H9 (cell line): Measurements from ENCODE around the gene ARFGAP2. TPM values are rescaled to one million over a fixed set of nuclear protein-coding genes. Genes with fewer than 3 reads are reported as not detected.

Source experiments
- DNase-seq: peaks from one replicate; pipeline ENCODE4 v3.0.0-alpha.2; 2017
- H2AFZ ChIP-seq: one replicate; pipeline ENCODE4 v1.6.1; 2013; ENCODE audit warnings: mild to moderate bottlenecking, low read length, control low read depth, moderate library complexity
- H2AK5ac ChIP-seq: 2 replicates; pipeline ENCODE4 v1.6.1; 2013; ENCODE audit warnings: low read length, control low read depth, mixed read lengths; ENCODE audit not compliant: insufficient read length
- H2BK120ac ChIP-seq: one replicate; pipeline ENCODE4 v1.6.1; 2013; ENCODE audit warnings: low read depth, mild to moderate bottlenecking, low read length, control low read depth, inconsistent platforms; ENCODE audit not compliant: poor library complexity, severe bottlenecking
- H2BK12ac ChIP-seq: 2 replicates; pipeline ENCODE4 v1.6.1; 2013; ENCODE audit warnings: low read length, control low read depth, mixed read lengths, low read depth; ENCODE audit not compliant: insufficient read length
- H2BK15ac ChIP-seq: 2 replicates; pipeline ENCODE4 v1.6.1; 2013; ENCODE audit warnings: low read depth, low read length, control low read depth
- H2BK20ac ChIP-seq: one replicate; pipeline ENCODE4 v1.6.1; 2013; ENCODE audit warnings: low read depth, mild to moderate bottlenecking, low read length, control low read depth, inconsistent platforms; ENCODE audit not compliant: poor library complexity, severe bottlenecking
- H2BK5ac ChIP-seq: 2 replicates; pipeline ENCODE4 v1.6.1; 2013; ENCODE audit warnings: low read length, control low read depth, mixed read lengths; ENCODE audit not compliant: insufficient read length
- H3K14ac ChIP-seq: 2 replicates; pipeline ENCODE4 v1.6.1; 2013; ENCODE audit warnings: low read length, control low read depth; ENCODE audit not compliant: insufficient read depth
- H3K18ac ChIP-seq: 2 replicates; pipeline ENCODE4 v1.6.1; 2013; ENCODE audit warnings: low read depth, mild to moderate bottlenecking, mixed read lengths, low read length, control low read depth; ENCODE audit not compliant: insufficient read length
- H3K23ac ChIP-seq: 2 replicates; pipeline ENCODE4 v1.6.1; 2013; ENCODE audit warnings: low read length, control low read depth, mixed read lengths, low read depth; ENCODE audit not compliant: insufficient read length
- H3K23me2 ChIP-seq: 2 replicates; pipeline ENCODE4 v1.6.1; 2013; ENCODE audit warnings: low read depth, mild to moderate bottlenecking, mixed read lengths, low read length, control low read depth; ENCODE audit not compliant: insufficient read length, poor library complexity, severe bottlenecking
- H3K27ac ChIP-seq: 2 replicates; pipeline ENCODE4 v1.5.1; 2013; ENCODE audit warnings: low read length, control low read depth, mixed read lengths, low read depth; ENCODE audit not compliant: insufficient read length
- H3K27me3 ChIP-seq: 2 replicates; pipeline ENCODE4 v1.6.1; 2013; ENCODE audit warnings: low read length, control low read depth, inconsistent platforms; ENCODE audit not compliant: insufficient read depth
- H3K4ac ChIP-seq: 2 replicates; pipeline ENCODE4 v1.6.1; 2013; ENCODE audit warnings: low read depth, mild to moderate bottlenecking, control low read depth, inconsistent platforms, low read length, moderate library complexity
- H3K4me1 ChIP-seq: 2 replicates; pipeline ENCODE4 v1.6.1; 2013; ENCODE audit warnings: low read length, control low read depth, inconsistent platforms; ENCODE audit not compliant: insufficient read depth
- H3K4me2 ChIP-seq: 2 replicates; pipeline ENCODE4 v1.6.1; 2013; ENCODE audit warnings: low read length, control low read depth, mixed read lengths; ENCODE audit not compliant: insufficient read length, insufficient read depth
- H3K56ac ChIP-seq: 2 replicates; pipeline ENCODE4 v1.6.1; 2013; ENCODE audit warnings: low read depth, mild to moderate bottlenecking, mixed read lengths, low read length, control low read depth; ENCODE audit not compliant: insufficient read length
- H3K79me1 ChIP-seq: 2 replicates; pipeline ENCODE4 v1.6.1; 2013; ENCODE audit warnings: low read depth, mild to moderate bottlenecking, moderate library complexity, low read length, control low read depth, inconsistent platforms; ENCODE audit not compliant: insufficient read depth, poor library complexity, severe bottlenecking
- H3K79me2 ChIP-seq: 2 replicates; pipeline ENCODE4 v1.6.1; 2013; ENCODE audit warnings: low read length, control low read depth, inconsistent platforms; ENCODE audit not compliant: insufficient read depth
- H3K9ac ChIP-seq: 2 replicates; pipeline ENCODE4 v1.6.1; 2013; ENCODE audit warnings: low read length, control low read depth, mixed read lengths; ENCODE audit not compliant: insufficient read length; ENCODE audit errors: extremely low read depth
- H3K9me3 ChIP-seq: one replicate; pipeline ENCODE4 v1.6.1; 2013; ENCODE audit warnings: low read depth, low read length, inconsistent platforms; ENCODE audit not compliant: control insufficient read depth
- H3T11ph ChIP-seq: one replicate; pipeline ENCODE4 v1.6.1; 2013; ENCODE audit warnings: mild to moderate bottlenecking, low read length, control low read depth, inconsistent platforms
- H4K20me1 ChIP-seq: one replicate; pipeline ENCODE4 v1.6.1; 2013; ENCODE audit not compliant: control insufficient read depth, insufficient read length, insufficient read depth
- H4K5ac ChIP-seq: 2 replicates; pipeline ENCODE4 v1.6.1; 2013; ENCODE audit warnings: low read depth, mild to moderate bottlenecking, mixed read lengths, low read length, control low read depth; ENCODE audit not compliant: insufficient read length
- H4K8ac ChIP-seq: replicated peaks from 2 replicates; pipeline ENCODE4 v1.6.1; 2013; ENCODE audit warnings: low read length, control low read depth, mixed read lengths, low read depth; ENCODE audit not compliant: insufficient read length
- H4K91ac ChIP-seq: 2 replicates; pipeline ENCODE4 v1.6.1; 2013; ENCODE audit warnings: low read depth, mild to moderate bottlenecking, moderate library complexity, mixed read lengths, low read length, control low read depth; ENCODE audit not compliant: insufficient read length
- H3K27ac Mint-ChIP-seq, 3 experiments: 2 replicates in 2 of 3; 3 replicates in 1 of 3; pipeline ENCODE4 v1.8.0; 2020 to 2021; ENCODE audit warnings: mixed read lengths in 3 of 3, mild to moderate bottlenecking in 1 of 3, moderate library complexity in 1 of 3
- H3K27me3 Mint-ChIP-seq: 2 replicates; pipeline ENCODE4 v1.8.0; 2021; ENCODE audit warnings: low read depth, mild to moderate bottlenecking, moderate library complexity, mixed read lengths
- H3K36me3 Mint-ChIP-seq, 3 experiments: 2 replicates in 2 of 3; 3 replicates in 1 of 3; pipeline ENCODE4 v1.8.0; 2020 to 2021; ENCODE audit warnings: low read depth in 3 of 3, mixed read lengths in 3 of 3; ENCODE audit not compliant: insufficient read depth in 1 of 3
- H3K4me1 Mint-ChIP-seq, 2 experiments: 2 replicates each; pipeline ENCODE4 v1.8.0; 2020; ENCODE audit warnings: mixed read lengths in 2 of 2
- H3K4me3 Mint-ChIP-seq, 2 experiments: 2 replicates in 1 of 2; 3 replicates in 1 of 2; pipeline ENCODE4 v1.8.0; 2020 to 2021; ENCODE audit warnings: mild to moderate bottlenecking in 2 of 2, mixed read lengths in 2 of 2, moderate library complexity in 1 of 2
- H3K9me3 Mint-ChIP-seq, 2 experiments: 2 replicates in 1 of 2; 3 replicates in 1 of 2; pipeline ENCODE4 v1.8.0; 2020; ENCODE audit warnings: mild to moderate bottlenecking in 2 of 2, mixed read lengths in 2 of 2, moderate library complexity in 1 of 2
- WGBS: extraction: QIAGEN DNeasy Blood & Tissue Kit; methylation state at CpG from one replicate; pipeline ENCODE4 v1.1.7; 2013; ENCODE audit warnings: missing lambda C conversion rate, low lambda C conversion rate, mixed read lengths; ENCODE audit not compliant: insufficient read length; ENCODE audit errors: extremely low coverage; 5-methylcytosine and 5-hydroxymethylcytosine counted together
- total RNA-seq: library from RNA; stranded (reverse); gene quantifications from 2 replicates; pipeline ENCODE4 v1.2.1, GENCODE V29; 2021
- TF ChIP-seq, protein P1 (sequence below): fragments of 200-600 bp; sonication (generic); conservative IDR thresholded peaks from 3 replicates; pipeline ENCODE4 v1.8.0; 2021; ENCODE audit warnings: antibody characterized with exemption, mild to moderate bottlenecking

Gene ARFGAP2
- total RNA-seq, 1 experiment from 2014 or later = 72.3 TPM

DNA sequence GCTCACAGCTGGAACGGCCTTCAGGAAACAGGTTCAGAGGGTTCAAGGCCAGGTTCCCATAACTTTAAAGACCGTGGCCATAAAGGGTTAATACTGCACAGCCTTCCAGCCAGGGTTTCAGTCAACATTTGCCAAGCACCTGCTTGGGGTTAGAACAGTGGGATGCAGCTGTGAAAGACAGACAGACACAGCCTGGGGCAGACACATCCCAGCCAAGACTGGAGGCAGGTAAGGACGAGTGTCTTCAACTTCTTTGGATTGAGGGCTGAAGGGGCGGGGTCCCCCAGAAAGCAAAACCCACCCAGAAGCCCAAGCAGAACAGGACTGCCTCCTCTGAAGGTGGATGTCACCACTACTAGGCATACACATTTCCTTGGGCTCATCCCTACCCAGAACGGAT, 14.3 kb downstream of the ARFGAP2 start:
- no peak for DNase-seq
- Histone ChIP-seq H2BK15ac (no peak overlapping the region), H3T11ph (no peak overlapping the region), H3K9me3 (no peaks in the 10 kb centered on the region), H2AK5ac (no peak overlapping the region), H2BK5ac (no peak overlapping the region), H2BK20ac (no peak overlapping the region), H3K9ac (no peak overlapping the region), H3K23me2 (no peaks in the 10 kb centered on the region), H3K4me2 (no peak overlapping the region), H2BK12ac (no peak overlapping the region), H3K27me3 (no peaks in the 10 kb centered on the region), H4K8ac (no peak overlapping the region), H3K14ac (no peak overlapping the region), H3K4ac (no peak overlapping the region), H3K79me1 (no peaks in the 10 kb centered on the region), H4K91ac (no peak overlapping the region), H3K23ac (no peak overlapping the region), H4K5ac (no peak overlapping the region), H3K18ac (no peak overlapping the region), H4K20me1 (no peaks in the 10 kb centered on the region), H3K27ac (no peak overlapping the region), H3K79me2 (no peaks in the 10 kb centered on the region), H2BK120ac (no peak overlapping the region), H2AFZ (no peak overlapping the region), H3K56ac (no peak overlapping the region), H3K4me1 (no peaks in the 10 kb centered on the region)
- H3K9me3 Mint-ChIP-seq = no peaks in the 10 kb centered on the region; a peak in 1 of 5 replicates
- 0 out of 7 replicates have a peak overlapping the region, but pooled peaks of 1 of the 3 experiments have one; percentile 13 for H3K27ac Mint-ChIP-seq
- peaks cover 5 to 11% of the 10 kb centered on the region in 2 experiments; a peak in 1 of 4 replicates for H3K4me1 Mint-ChIP-seq
- peaks cover 12 to 38% (median 31%) of the 10 kb centered on the region in 3 experiments for H3K36me3 Mint-ChIP-seq
- no CpG with 5 or more reads among the region's 5 CpGs for WGBS
- H3K27me3 Mint-ChIP-seq = no peaks in the 10 kb centered on the region; the same call in 1 of the 2 replicates
- H3K4me3 Mint-ChIP-seq = no peak overlapping the region
- TF ChIP-seq, protein P1, sequence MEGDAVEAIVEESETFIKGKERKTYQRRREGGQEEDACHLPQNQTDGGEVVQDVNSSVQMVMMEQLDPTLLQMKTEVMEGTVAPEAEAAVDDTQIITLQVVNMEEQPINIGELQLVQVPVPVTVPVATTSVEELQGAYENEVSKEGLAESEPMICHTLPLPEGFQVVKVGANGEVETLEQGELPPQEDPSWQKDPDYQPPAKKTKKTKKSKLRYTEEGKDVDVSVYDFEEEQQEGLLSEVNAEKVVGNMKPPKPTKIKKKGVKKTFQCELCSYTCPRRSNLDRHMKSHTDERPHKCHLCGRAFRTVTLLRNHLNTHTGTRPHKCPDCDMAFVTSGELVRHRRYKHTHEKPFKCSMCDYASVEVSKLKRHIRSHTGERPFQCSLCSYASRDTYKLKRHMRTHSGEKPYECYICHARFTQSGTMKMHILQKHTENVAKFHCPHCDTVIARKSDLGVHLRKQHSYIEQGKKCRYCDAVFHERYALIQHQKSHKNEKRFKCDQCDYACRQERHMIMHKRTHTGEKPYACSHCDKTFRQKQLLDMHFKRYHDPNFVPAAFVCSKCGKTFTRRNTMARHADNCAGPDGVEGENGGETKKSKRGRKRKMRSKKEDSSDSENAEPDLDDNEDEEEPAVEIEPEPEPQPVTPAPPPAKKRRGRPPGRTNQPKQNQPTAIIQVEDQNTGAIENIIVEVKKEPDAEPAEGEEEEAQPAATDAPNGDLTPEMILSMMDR = no peak
